Activated CD4-positive, alpha-beta T cell treated with anti-CD3 and anti-CD28 coated beads, Interleukin-2, Interleukin-6, amounts not matched to agents 100 ng/mL and 50 ng/mL, durations not matched to agents 16 hours and 8 hours (primary cell): ENCODE measurements around the gene UNC5B.

Source experiments
- DNase-seq: peaks from one replicate; pipeline ENCODE4 v3.0.0-alpha.2; 2020

The UNC5B gene

DNA sequence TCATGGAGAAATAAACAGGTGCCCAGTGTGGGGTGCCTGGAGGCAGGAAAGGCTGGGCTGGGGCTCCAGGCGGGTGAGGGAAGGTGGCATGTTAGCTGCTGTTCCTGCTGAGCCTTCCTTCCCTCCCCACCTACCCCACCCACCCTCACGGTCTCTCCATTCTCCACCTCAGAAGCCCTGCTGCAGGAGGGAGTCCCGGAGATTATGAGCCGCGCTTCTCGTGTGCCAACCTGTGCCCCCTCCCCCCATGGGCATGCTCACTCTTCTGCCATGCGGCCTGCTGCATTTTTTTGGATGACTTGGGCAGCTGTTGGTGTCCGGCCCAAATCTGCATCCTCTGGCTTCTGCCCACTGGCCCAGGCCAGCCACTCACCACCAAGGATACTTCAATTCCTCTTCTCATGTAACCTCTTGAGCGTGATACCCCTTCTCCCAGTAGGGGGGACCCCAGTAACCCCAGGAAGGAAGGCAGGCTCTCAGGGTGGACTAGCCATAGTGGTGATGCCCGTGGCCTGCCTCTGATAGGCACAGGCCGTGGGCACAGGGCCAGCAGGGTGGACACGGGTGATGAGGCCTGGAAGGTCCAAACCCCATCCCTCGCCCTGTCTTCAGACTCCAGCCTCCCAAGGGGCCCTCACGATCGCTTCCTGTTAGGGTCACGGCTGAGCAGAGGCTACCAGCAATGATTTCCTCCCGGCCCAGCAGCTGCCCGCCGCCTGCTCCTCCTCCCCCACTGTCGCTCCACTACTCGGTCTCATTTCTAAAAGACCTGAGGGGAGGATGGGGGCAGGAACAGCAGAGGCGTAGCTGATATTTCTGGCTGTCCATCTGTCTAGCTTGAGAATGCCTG lies 27.8 kb downstream of the UNC5B start:
- DNase-seq, result no peak

DNA sequence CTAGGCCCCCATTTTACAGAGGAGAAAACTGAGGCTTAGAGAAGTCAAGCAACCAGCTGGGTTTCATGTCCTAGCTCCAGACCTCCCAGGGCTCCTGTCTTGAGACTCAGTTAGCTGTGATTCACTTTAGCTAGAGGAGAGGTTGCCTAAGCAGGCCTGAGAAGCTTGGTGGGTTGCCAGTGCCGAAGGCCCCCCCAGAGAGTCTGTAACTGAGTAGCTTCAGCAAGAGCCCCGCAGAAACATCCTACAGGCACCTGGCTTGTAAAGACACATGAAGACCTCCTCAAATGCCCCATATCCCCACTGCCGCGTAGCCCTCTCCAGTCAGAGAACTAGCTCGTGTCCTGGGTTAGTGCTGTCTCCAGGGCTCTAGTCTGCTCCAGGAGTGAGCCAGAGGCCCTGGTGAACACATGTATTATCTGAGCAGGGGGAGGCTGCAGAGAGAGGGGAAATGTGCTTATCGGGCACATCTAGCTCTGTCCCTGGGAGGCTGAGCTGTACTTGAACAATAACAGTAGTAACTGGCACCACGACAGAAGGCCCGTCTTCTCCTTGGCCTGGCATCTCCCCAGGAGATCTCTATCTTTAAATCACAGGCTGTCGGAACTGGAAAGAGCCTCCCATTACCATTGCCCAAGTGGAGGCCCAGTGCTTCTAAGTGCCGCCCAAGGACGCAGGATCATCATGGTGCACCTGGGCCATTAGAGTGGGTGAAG lies 28.9 kb downstream of the UNC5B start:
- no peak for DNase-seq

DNA sequence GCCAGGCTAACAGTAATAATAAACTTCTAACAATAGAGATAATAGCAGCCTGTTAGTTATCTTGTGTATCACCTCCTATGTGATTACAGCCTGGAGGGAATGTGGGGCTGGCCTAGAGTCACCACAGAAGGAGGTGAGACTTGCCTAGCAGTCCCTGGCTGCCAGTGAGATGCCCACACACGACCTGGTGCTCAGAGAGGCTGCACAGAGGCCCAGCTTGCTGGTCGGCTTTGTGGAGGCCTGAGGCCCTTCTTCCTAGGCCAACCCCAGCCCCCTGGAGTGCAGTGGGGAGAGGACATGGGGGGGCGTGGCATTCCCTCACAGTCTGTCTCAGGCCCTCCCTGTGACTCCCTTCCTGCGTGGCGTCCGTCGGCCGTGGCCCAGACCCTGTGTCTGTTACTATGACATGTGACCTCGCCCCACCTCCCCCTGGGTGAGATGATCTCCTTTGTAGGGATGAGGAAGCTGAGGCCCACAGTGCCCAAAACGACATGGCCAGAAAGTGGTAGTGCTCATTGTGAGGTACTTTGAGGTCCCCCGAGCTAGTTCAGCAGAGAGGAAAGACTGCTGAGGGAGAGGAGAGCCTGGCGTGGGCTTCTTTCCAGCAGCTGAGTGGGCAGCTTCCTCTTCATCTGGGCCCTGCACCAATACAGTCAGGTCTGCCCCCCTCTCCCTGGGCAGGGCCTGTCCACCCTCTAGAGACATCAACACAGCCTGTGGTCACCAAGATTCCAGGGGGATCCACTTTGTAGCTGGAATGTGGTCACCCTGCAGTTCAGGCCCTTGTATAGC lies 29.7 kb downstream of the UNC5B start:
- no peak for DNase-seq

DNA sequence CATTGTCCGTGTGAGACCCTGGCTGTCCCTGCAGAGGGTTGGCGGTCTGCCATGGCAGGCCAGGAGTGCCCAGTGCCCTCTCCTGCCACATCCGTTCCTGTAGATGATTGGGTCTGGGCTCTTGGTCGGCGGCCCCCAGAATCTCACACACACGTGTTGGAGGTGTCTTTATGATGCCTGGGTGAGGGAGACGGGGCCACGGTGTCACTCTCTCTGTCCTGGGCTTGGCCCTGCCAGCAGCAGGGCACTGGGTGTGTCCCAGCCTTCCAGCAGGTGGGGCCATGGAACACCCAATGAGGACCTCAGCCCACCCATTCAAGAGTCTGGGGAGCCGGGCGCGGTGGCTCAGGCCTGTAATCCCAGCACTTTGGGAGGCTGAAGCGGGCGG lies 30.2 kb downstream of the UNC5B start:
- no peak for DNase-seq

DNA sequence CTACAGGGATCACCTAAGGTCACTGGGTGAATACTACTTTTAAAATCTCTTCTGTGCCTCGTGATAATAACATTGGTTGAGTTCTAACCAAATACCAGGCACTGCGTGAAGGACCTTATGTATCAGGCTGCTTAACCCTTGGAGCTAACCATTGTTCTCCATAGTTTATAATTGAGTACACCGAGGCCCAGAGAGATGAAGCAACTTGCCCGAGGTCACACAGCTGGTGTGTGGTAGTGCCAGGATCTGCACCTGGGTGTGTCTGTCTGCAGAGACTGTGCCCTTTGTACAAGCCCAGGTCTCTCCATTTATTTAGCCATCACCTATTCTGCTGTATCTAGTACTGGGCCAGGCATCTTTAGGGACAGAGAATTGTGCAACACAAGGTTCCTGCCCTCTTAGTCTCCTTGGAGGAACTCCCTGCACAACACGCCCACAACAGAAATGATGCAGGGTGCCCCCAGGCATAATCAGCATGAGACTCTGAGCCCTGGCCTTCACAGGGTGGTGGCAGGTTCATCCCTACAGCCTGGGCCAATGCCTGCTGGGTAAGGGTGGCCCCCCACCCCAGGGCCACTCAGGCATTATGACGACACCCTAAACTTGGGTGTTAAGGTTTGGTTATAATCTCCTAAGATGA lies 31.5 kb downstream of the UNC5B start:
- DNase-seq, result no peak

DNA sequence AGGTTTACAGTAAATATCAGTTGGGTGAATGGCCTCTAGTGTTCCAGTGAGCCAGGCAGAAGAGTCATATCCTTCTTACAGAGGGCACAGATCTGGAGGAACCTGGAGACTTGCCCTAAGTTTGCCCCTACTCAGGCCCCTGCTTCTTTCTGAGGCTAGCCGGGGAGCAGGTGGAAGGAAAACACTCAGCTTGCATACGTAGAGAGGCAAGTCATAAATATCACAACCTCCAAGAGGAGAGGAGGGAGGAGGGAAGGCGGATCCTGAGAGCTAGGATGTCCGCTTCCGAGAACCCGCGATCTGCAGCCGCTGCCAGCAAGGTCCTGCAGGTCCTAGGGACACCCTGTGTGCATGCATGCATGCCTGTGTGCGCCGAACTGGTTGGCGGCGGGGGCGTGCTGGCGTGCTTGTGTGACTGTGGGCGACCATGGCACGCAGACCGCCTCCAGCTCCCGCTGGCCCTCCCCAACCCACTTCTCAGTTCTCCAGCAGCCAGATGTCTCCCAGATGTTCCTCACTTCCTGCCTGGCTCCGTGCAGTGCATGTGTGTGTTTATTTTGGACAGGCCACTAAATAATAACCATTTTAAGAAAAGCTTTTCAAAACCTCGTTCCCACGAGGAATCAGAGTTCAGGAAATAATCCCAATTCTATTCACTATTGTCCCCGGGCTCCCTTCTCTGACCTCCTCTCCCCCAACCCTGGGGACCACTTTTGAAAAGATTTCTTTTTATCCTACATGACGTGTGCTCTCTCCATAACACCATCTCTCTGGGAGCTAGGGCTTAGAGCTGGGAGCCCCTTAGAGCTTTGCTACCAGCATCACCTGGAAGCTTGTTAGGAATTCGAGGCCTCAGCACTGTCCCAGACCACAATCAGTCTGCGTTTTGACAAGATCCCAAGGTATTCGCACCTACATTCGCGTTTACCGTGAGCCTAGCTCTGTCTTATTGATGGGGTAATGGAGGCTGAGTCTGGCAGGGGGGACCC lies 32.4 kb downstream of the UNC5B start:
- no peak for DNase-seq

DNA sequence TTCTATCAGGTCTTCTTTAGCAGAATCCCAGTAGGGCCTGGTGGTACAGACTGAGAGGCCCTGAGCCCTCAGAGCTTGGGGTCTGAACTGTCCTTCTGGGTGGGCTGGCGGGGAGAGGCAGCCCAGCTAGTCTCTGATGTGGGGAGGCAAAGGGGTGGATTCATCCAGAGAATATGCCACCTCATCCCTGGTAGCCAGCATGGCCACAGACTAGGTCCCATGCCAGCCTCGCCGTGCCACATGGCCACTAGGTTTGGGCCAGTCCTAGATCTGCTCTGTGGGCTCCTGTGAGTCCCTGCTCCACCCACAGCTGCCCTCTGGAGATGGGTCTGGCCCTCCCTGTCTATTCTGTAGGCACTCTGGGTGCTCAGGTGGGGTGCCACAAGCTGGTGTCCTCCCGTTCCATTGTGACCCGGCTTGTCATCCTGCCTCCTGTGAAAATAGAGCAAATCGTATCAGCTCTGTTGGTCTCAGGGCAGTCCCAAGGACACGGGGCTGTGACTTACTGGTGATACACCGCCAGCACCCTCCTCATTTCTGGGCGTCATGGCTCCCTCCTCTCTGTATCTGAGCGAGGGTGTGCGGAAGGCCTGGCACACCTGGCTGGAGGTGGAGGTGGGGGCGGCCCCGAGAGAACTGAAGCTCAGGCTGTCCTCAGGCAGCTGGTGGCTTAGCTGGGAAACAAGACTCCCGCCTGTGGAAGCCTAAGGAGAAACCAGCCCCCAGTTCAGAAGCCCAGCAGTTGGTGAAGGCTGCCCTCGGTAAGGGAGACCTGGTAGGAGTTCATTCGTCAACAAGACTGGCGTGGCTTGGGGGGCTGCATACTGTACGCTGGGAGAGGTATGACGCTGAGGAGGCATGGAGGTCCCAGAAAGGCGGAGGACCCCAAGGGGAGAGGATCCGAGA lies 33.3 kb downstream of the UNC5B start:
- DNase-seq, result no peak

DNA sequence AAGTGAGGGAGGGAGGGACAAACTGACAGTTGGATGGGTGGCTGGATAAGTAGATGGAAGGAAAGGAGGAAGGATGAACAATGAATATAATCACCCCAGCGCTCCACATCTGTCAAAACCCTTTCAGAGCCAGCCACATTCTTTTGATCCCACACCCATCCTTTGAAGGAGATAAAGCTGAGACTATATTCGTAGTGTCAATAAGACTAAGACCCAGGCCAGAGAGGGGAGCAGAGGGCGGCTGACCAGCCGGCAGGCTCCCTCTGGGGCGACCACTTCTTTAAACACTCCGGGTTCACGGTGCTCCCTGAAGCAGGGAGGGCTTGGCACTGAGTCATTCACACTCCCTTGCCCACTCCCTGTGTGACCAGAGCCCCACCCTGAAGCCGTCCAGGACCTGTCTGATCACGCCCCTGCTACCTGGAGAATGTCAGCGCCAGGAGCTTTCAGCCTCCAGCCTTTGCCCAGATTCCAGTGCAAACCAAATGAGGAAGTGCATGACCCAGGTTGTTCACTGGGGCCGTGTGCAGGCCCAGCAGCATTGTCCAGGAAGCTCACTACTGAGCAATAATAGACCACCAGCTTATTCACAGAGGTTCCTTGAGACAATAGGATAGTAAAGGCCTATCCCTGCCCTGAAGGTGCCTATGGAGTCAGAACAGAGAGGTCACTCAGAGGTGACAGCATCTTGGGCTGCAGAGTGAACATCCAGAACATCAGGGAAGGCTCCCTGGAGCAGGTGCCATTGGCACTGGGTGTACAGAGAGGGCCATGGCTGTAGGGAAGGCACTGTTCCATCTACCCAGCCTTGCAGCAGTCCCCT lies 34.4 kb downstream of the UNC5B start:
- DNase-seq, result no peak

DNA sequence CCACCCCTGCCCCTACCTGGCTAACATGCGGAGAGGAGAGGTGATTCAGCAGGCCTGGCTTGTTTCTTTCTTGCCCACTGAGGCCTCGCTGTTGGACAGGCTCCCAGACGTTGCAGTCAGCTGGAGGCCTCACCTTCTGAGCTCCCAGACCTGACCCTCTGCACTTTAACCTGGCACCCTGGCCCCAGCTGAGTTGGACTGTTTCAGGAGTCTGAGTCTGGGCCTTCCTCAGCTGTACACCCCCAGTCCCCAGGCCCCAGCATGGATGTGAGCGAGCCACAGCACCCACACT lies 35.0 kb downstream of the UNC5B start:
- DNase-seq, result no peak

DNA sequence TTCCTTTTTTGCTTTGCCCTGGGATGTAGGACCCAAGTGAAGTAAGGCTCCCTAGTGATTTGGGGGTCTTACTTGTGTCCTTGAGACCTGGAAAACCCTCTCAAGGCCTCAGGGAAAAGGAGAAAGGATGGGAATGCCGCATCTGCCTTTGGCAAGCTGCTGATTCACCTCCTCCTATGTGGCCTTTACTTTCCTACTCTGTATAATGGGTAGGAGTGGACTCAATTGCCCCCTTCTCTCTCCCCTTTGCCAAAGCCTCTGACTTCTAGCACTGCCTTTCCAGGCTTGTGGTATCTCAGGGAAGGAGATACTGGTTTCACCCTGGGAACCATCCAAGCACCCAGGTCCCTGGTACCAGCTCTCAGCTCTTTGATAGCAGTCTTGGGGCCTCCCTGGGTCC lies 35.4 kb downstream of the UNC5B start:
- no peak for DNase-seq

DNA sequence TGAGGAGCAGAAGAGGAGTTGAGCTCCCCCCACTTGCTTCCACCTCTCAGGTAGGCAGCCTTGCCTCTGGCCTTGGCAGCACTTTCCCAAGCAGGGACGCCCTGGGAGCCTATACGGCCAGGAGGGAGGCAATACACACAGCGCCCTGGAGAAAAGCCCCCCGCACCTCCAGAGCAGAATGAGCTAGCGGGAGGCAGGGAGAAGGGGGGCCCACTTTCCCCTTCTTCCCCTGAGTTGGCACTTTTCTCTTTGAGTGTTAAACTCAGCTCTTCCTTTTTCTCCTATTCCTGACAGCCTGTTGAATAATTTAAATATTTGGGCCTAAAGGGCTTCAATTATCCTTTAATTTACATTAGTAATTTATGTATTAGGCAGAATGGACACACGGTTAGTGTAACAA lies 35.8 kb downstream of the UNC5B start:
- DNase-seq, result no peak

DNA sequence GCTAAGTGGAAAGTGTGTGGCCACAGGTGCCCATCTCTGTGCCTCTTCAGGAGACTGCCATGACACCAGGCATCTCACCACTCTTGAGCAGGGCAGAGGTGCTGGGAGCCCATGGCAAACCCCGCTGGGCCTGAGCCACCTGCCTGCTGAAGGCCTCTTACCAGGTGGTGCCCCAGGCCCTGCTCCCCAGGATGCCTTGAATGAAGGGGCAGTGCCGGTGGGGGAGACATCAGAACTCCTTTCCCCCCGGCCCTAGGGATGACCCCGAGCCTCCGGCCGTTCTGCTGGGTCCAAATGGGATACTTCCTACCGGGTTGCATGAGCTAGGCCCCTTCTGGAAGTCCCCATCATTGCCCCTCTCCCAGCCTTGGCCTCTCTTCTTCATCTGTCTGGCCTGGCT lies 37.6 kb downstream of the UNC5B start:
- no peak for DNase-seq

DNA sequence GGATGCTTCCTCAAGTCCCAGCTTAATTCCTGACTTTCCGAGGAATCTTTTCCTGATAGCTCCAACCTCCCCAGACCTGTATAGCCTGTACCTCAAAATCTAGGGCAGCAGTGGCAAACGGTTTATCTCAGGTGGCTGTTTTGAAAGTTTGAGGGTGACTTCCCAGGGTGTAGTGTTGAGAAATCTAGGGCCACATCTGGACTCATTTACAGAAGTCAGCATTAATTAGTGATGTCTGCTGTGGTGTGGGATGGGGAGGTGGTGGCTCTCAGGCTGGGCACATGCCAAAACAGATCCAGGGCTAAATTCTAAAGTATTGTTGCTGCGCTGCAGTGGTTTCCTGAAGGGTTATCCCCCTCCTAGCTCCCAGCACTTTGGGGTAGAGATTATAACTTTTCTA lies 38.0 kb downstream of the UNC5B start:
- no peak for DNase-seq

DNA sequence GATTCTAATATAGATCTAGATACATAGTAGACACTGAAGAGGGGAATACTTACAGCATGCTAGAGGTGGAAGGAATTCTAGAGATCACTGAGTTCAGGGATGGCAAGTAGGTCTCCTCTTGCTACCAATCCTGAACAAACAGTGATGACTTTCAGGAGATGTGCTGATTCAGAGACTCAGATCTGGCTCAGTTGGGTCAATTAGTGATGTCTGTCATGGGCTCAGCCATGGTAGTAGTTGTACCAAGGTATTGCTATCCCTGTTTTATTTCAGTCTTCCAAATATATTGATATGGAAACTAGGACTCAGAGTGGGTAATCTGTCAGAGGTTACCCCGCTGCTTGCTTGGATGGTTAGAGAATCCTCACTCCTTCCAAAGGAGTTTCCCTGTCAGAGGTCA lies 38.5 kb downstream of the UNC5B start:
- DNase-seq, result no peak

DNA sequence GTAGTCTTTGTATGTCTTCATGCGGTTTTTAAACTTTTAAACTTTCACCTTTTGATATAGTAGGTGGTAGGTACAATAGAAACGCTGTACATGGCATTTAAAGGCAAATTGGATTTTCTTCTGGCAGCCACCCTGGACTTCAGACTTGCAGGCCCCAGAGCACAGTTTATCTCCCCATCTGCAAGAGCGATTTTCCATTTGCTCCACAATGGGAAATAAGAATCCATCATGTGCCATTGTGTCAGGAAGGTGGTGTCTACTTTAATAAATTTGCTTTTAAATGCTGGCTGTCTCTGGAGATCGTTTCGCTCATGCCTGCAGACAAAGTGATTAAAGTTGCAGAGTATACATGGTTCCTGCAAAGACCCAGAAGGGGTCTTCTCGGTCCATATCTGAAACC lies 38.9 kb downstream of the UNC5B start:
- DNase-seq, result no peak

DNA sequence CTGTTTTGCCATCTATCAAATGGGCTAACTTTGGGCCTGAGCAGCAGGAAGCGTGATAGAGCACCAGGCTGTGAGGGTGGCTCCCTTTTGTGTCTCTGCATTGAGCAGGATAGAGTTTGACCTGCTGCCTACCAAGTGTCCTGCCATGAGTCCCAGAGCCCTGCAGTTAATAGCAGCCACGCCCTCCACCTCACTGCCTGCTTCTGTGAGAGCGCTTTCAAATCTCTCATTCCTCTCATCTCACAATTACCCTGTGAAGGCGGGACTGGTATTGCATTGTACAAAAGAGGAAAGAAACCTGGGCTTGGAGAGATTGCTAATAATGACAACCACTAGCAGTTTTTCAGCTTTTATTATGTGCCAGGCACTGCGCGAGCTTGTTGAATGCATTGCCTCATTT lies 39.9 kb downstream of the UNC5B start:
- DNase-seq, result no peak

DNA sequence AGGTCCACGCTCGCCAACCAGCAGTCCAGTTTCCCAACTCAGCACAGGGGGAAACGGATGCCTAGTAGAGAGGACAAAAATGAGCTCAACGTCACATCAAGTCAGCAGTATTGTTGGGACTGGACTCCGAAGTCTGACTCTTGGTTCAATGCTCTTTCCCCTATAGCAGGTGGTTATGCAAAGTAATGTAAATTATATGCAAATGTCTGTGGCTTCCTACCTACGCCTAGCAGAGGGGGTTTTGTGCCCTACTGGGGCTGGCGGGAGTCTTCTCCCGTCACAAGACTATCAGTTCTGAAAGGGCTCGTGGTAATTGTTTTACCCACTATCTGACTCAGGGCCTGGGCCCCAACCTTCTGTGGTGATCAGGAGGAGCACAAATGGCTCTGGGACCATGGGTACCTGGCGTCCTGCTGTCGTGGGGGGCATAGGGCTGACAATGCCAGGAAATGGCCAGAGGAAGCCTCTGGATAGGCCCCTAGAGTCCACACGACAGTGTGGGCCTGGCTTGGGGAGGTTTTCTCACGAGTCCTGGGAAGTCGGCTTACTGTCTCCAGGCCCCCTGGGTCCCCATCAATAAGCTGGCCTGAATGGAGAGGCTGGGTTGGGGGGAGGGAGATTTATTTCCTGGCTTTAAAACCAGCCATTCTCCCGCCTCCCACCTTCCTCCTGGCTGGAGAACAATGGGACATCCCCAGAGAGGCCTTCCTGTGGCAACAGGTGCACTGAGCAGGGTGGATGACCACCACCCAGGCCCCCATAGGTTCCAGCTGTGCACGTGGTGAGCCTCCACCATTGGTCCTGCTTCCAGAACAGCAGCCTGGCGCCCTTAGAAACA lies 41.8 kb downstream of the UNC5B start:
- no peak for DNase-seq

DNA sequence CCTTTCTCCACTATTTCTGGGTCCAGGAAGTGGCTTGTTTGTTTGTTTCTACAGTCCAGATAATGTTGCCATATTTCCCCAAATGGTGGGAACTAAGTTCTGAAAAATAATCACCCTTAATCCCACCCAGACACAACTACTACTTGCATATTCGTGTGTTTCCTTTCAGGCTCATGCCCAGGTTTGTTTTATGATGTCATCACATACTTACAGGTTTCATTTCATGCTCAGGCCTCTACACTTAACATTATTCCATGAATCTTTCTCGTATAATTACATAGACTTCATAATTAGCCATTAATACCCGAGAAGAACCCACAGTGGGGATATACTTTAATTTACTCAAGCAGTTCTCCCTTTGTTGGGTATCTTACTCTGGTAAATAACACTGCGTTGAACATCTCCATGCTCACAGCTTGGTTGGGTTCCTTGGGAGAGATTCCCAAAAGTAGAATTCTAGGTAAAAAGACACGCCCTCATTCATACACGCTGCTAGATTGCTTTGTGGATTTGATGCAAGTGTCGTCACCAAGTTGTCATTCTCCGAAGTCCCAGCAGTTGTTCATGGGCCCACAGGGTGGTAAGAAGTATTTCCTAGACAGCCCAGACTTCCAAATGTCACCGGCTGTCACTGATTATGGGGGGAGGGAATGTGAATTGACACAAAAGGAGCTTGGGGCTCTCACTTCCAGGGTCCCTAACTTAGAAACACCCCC lies 42.6 kb downstream of the UNC5B start:
- DNase-seq, result no peak

DNA sequence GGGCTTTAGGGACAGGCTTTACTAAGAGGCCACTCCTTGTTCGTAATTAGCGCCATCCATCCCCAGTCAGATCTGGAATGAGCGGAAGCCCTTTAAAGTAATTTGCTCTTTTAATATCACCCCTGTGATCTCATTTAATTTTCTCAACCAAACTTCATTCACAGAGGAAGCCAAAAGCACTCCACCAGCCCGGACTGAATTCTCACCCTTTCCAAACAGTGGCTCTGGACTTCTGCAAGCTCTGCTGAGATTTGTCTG lies 43.1 kb downstream of the UNC5B start:
- no peak for DNase-seq
